Right lobe of liver (tissue), 6 donors: Measurements from ENCODE around the gene SAP30BP. TPM values are rescaled to one million over a fixed set of nuclear protein-coding genes. Genes with fewer than 3 reads are reported as not detected.
A peak's percentile ranks its signal among the peaks of the same experiment; 100 is the strongest.
"Not testable (repeated sequence)": the region's sequence is repeated elsewhere in the genome, so short reads cannot be mapped to it uniquely, and the experiment has no call there.

Experiments used
- ATAC-seq, 4 donors: fragments of 200-7000 bp; cut with Tn5 transposase; one replicate each; pipeline ENCODE4 v1.9.1; 2020; ENCODE audit warnings: mild to moderate bottlenecking in 4 of 4, moderate library complexity in 4 of 4
- DNase-seq, 3 donors: peaks; one replicate each; pipeline ENCODE4 v3.0.0-alpha.2; 2020
- H3K27ac ChIP-seq, 3 donors: fragments of 200-600 bp; one replicate each; pipeline ENCODE4 v1.8.0; 2022
- H3K27me3 ChIP-seq, 2 donors: fragments of 200-600 bp; one replicate each; pipeline ENCODE4 v1.8.0; 2022
- H3K36me3 ChIP-seq, 4 donors: fragments of 200-600 bp; sonication (generic) in 1 of 4; one replicate each; pipeline versions ENCODE4 v1.5.1 to v1.8.0; 2017 to 2022; ENCODE audit warnings: control low read depth in 1 of 4
- H3K4me1 ChIP-seq, 4 donors: fragments of 200-600 bp; sonication (generic) in 1 of 4; one replicate each; pipeline versions ENCODE4 v1.5.1 to v1.8.0; 2017 to 2022; ENCODE audit warnings: control low read depth in 1 of 4
- H3K4me3 ChIP-seq, 3 donors: fragments of 200-600 bp; one replicate each; pipeline ENCODE4 v1.8.0; 2022
- H3K9me3 ChIP-seq, 4 donors: fragments of 200-600 bp; sonication (generic) in 1 of 4; one replicate each; pipeline versions ENCODE4 v1.5.1 to v1.8.0; 2017 to 2022; ENCODE audit warnings: control low read depth in 1 of 4
- POLR2A ChIP-seq: fragments of 450-650 bp; IDR thresholded peaks from one replicate; pipeline ENCODE4 v1.6.1; 2017; ENCODE audit warnings: antibody characterized with exemption, mild to moderate bottlenecking
- WGBS: methylation state at CpG from one replicate; pipeline ENCODE4 v1.1.6; 2018; ENCODE audit warnings: low coverage, low lambda C conversion rate; ENCODE audit not compliant: insufficient coverage; ENCODE audit errors: missing lambda C conversion rate; 5-methylcytosine and 5-hydroxymethylcytosine counted together
- intact Hi-C, 2 donors: fragments of 100-400 bp; cut with DNase I; formaldehyde crosslinking; loops; one replicate each; pipeline versions ENCODE4 v1.11.2 to v1.14.1; 2022
- total RNA-seq, 6 experiments: library from RNA; depleted of rRNA in 2 of 6; stranded (reverse); fragments of >200 nt in 2 of 6; fragmentation: NEBNext Ultra II Directional in 3 of 6; extraction: Animal tissue kit (Norgen Biotek cat#: 25700) in 3 of 6; gene quantifications; one replicate each; pipeline versions ENCODE4 v1.1.0 to v1.2.4, GENCODE V29; 2016 to 2023
- TF ChIP-seq, protein P1 (sequence below), 4 donors: fragments of 200-600 bp in 3 of 4; fragments of 450-650 bp in 1 of 4; IDR thresholded peaks; one replicate each; pipeline versions ENCODE4 v1.5.1 to v1.8.0; 2016 to 2022; ENCODE audit warnings: antibody characterized with exemption in 4 of 4, mild to moderate bottlenecking in 2 of 4
- donor health status: DM: no; HTN: yes; CAD: no.
- donor health status: DM: no; HTN: no; CAD: no.
- donor health status: DM: no; HTN: no; CAD: no.
- donor health status: DM: no; HTN: yes; CAD: no.
- donor health status: DM: no; HTN: yes; CAD: no.

SAP30BP gene
- total RNA-seq, 6 experiments from 2014 or later = 24.0 to 36.0 (median 27.0) TPM

DNA sequence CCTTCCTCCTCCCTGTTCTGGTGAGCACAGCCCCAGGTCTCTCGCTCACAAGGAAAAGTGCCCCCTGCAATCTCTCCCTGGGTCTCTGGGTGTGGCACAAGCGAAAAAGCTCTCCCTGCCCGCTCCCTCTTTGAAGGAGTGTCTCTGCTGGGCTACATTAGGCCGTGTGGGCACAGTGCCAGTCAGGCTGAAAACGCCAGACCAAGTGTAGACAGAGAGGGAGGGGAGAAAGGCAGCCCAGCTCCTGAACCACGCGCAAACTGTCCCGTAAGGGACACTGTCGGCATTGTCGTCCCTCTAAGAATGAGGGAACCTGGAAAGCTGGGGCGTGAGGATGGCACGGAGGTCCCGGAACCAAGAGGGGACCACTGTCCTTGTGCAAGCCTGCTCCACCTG is 30.0 kb upstream of the SAP30BP start:
- 100% methylated on average over 1 of the region's 13 CpGs for WGBS
- intact Hi-C loops = no loop called here
- peaks cover 0 to 19% (median 7%) of the 10 kb centered on the region in 4 donors for H3K4me1 ChIP-seq
- H3K27ac ChIP-seq = no peak overlapping the region
- DNase-seq (peak in 1 of 3 donors; percentile 25), ATAC-seq (no peak)
- H3K27me3 ChIP-seq = no peaks in the 10 kb centered on the region
- H3K4me3 ChIP-seq = no peak overlapping the region
- TF ChIP-seq, protein P1, sequence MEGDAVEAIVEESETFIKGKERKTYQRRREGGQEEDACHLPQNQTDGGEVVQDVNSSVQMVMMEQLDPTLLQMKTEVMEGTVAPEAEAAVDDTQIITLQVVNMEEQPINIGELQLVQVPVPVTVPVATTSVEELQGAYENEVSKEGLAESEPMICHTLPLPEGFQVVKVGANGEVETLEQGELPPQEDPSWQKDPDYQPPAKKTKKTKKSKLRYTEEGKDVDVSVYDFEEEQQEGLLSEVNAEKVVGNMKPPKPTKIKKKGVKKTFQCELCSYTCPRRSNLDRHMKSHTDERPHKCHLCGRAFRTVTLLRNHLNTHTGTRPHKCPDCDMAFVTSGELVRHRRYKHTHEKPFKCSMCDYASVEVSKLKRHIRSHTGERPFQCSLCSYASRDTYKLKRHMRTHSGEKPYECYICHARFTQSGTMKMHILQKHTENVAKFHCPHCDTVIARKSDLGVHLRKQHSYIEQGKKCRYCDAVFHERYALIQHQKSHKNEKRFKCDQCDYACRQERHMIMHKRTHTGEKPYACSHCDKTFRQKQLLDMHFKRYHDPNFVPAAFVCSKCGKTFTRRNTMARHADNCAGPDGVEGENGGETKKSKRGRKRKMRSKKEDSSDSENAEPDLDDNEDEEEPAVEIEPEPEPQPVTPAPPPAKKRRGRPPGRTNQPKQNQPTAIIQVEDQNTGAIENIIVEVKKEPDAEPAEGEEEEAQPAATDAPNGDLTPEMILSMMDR (IDR thresholded peaks at IDR 0.05) = no peak
- no peak for TF ChIP-seq POLR2A
- no peaks in the 10 kb centered on the region for H3K9me3 ChIP-seq
- no peaks in the 10 kb centered on the region for H3K36me3 ChIP-seq

DNA sequence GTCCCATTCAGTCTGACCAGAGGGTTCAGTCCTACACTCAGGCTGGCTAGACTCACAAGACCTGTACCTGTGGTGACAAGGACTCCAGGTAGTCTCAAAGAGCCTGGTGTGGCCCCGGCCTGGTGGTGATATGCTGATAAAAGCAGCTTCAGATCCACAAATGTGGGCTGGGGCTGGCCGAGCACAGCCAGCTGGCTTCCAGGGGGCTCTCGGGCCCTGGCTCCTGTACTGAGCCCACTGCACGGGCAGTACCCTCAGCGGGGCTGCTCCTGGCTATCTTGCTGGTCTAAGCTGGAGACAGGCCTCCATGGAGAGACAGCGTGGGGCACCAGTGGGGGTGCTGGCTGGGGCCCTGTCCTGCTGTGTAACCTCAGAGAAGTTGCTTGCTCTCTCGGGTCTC is 29.6 kb upstream of the SAP30BP start:
- H3K27ac ChIP-seq = no peak overlapping the region
- H3K4me1 ChIP-seq = peaks cover 0 to 19% (median 7%) of the 10 kb centered on the region in 4 donors
- TF ChIP-seq POLR2A = no peak
- TF ChIP-seq, protein P1 (IDR thresholded peaks at IDR 0.05) = no peak
- intact Hi-C loops = no loop called here
- WGBS = no CpG with 5 or more reads among the region's 7 CpGs
- no peaks in the 10 kb centered on the region for H3K9me3 ChIP-seq
- H3K4me3 ChIP-seq = no peak overlapping the region
- no peaks in the 10 kb centered on the region for H3K36me3 ChIP-seq
- H3K27me3 ChIP-seq = no peaks in the 10 kb centered on the region
- ATAC-seq (no peak), DNase-seq (no peak)

DNA sequence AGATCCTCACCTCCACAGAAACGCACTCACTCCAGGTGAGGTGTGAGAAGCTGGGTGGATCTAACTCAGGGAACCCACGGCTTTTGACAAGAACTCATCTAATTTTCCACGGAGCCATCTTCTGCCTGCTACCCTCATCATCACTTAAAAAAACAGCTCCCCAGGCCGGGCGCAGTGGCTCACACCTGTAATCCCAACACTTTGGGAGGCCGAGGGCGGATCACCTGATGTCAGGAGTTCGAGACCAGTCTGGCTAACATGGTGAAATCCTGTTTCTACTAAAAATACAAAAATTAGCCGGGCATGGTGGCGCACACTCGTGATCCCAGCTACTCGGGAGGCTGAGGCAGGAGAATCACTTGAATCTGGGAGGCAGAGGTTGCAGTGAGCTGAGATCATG is 29.1 kb upstream of the SAP30BP start:
- intact Hi-C loops, H3K36me3 ChIP-seq, ATAC-seq, H3K4me3 ChIP-seq, H3K27ac ChIP-seq, H3K9me3 ChIP-seq, DNase-seq, H3K27me3 ChIP-seq: not testable (repeated sequence)
- H3K4me1 ChIP-seq = peaks cover 0 to 14% (median 5%) of the 10 kb centered on the region in 4 donors
- WGBS = 96% methylated on average over 10 of the region's 12 CpGs

DNA sequence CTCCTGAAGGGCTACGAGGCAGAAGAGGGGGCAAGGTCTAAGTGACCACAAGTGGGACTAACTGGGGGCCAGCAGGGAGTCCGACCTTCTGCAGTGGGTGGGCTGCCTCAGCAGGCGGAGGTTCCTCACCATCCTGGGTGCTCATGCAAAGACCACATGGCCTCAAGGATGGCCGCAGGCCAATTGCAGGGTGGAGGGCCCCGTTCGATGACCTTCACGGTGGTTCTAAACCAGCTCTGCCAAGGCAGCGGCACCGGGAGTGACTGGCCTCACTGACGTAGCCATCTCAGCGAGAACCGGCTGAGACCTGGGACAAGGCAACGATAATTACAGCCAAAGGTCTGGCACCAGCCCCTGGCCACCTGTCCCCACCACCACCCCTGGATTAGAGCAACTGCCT is 28.2 kb upstream of the SAP30BP start:
- no peak overlapping the region for H3K27ac ChIP-seq
- no peaks in the 10 kb centered on the region for H3K36me3 ChIP-seq
- TF ChIP-seq, protein P1 (IDR thresholded peaks at IDR 0.05) = no peak
- TF ChIP-seq POLR2A = no peak
- intact Hi-C loops = no loop called here
- peaks cover 0 to 5% (median 2%) of the 10 kb centered on the region in 4 donors for H3K4me1 ChIP-seq
- H3K9me3 ChIP-seq = no peaks in the 10 kb centered on the region
- DNase-seq = no peak
- ATAC-seq = no peak
- no peak overlapping the region for H3K4me3 ChIP-seq
- no peaks in the 10 kb centered on the region for H3K27me3 ChIP-seq
- WGBS = 100% methylated on average over 1 of the region's 13 CpGs

DNA sequence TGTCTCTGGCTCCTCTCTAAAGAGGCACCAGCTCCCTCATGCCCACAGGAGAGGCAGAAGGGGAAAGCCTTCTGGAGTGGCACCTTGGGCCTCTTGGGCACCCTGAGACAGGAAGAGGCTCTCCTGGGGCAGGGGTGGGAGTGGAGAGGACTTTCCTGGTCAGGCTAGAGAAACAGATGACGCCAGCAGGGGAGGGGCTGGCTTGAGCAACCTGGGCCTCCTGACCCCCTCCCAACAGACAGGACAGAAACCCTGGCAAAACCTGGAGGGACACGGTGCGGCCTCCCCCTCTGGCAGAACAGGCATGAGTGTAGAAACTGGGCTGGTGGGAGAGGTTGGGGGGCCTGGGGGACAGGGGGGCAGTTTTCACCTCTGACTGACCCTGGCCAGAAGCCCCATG is 27.8 kb upstream of the SAP30BP start:
- WGBS = no CpG with 5 or more reads among the region's 3 CpGs
- no peaks in the 10 kb centered on the region for H3K27me3 ChIP-seq
- H3K4me1 ChIP-seq = peaks cover 0 to 1% (median 0%) of the 10 kb centered on the region in 4 donors
- ATAC-seq (no peak), DNase-seq (no peak)
- no peak overlapping the region for H3K4me3 ChIP-seq
- H3K9me3 ChIP-seq = no peaks in the 10 kb centered on the region
- H3K36me3 ChIP-seq = no peaks in the 10 kb centered on the region
- TF ChIP-seq POLR2A = no peak
- TF ChIP-seq, protein P1 (IDR thresholded peaks at IDR 0.05) = no peak
- no peak overlapping the region for H3K27ac ChIP-seq
- intact Hi-C loops = no loop called here
